GM18511 (cell line): ENCODE results near the gene MTMR11.
"Not testable (repeated sequence)": the region's sequence is repeated elsewhere in the genome, so short reads cannot be mapped to it uniquely, and the experiment has no call there.

Source experiments
- ATAC-seq: cut with Tn5 transposase; IDR thresholded peaks from one replicate; pipeline ENCODE4 v1.9.1; 2021; ENCODE audit warnings: mild to moderate bottlenecking, moderate library complexity; ENCODE audit not compliant: unreplicated experiment

MTMR11 gene

DNA sequence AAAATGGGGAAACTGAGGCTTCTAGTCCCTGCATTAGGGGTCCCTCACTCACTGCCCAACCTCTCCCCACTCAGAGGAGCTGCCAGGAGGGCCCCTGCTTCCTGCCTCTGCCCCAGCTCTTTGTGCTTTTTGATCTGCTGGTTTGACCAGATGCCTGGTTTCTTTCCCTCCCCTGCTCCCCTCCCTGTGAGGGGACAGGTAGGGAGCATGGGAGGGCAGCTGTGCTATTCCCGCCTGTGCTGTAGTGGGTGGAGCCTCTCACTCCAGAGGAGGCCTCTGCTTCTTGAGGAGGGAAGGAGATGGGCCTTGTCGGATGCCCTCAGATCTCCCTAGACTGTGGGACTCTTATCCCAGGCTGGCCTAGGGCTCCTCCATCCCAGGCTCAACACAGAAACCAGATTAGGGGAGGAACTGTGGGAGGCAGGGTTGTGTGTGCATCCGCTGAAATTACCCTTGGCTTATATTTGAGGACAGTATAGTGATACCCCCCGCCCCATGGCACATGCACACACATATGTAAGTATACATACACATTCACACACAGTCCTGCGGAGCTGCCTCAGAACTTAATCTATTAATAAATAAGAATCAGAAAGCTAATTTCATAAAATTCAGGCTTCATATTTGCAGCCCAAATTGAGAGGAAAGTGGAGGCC lies 32.7 kb downstream of the MTMR11 start:
- no peak for ATAC-seq

DNA sequence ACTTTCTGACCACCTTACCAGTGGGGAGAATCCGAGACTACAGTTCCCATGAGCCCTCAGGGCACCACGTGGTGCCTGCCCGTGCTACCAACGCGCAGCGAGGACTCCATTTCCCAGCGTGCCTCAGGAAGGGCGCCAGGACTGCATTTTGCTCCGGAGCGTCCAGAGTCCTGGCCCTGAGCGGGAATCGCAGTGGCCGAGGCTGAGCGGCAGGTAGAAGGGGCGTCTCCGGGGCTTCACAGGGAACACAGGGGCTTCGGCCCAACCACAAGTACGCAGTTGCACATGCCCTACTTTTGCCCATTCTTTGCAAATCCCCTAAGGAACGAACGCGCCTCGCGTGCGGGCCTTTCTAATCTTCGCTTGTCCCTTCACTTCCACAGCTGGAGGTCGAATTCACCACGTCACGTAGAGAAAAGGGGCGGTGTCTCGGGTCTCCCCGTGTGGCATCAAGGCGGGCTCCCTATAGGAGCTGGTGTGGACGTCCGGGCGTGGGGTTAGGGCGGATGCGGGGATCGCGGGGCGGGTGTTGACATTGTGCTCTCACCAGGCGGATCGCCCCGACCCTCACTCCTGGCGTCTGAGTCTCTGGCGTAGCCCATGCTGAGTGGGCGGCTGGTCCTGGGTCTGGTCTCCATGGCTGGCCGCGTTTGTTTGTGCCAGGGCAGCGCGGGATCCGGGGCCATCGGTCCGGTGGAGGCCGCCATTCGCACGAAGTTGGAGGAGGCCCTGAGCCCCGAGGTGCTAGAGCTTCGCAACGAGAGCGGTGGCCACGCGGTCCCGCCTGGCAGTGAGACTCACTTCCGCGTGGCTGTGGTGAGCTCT lies 37.0 kb downstream of the MTMR11 start, which contains the start of gene BOLA1:
BOLA1 (plus strand) TSS at position 109 of the 825 bp plus-strand sequence; CDS start at position 601, 492 bp downstream.
- ATAC-seq, result peak; percentile 98

GRCh38 chr1:149896575-149896974 lies 40.1 kb downstream of the MTMR11 start:
- no peak for ATAC-seq

- ATAC-seq, result no peak
These were observed 47.7 kb downstream of the MTMR11 start for GRCh38 chr1:149888999-149889289.

GRCh38 chr1:149888247-149888998 lies 48.3 kb downstream of the MTMR11 start:
- peak; percentile 17 for ATAC-seq

DNA sequence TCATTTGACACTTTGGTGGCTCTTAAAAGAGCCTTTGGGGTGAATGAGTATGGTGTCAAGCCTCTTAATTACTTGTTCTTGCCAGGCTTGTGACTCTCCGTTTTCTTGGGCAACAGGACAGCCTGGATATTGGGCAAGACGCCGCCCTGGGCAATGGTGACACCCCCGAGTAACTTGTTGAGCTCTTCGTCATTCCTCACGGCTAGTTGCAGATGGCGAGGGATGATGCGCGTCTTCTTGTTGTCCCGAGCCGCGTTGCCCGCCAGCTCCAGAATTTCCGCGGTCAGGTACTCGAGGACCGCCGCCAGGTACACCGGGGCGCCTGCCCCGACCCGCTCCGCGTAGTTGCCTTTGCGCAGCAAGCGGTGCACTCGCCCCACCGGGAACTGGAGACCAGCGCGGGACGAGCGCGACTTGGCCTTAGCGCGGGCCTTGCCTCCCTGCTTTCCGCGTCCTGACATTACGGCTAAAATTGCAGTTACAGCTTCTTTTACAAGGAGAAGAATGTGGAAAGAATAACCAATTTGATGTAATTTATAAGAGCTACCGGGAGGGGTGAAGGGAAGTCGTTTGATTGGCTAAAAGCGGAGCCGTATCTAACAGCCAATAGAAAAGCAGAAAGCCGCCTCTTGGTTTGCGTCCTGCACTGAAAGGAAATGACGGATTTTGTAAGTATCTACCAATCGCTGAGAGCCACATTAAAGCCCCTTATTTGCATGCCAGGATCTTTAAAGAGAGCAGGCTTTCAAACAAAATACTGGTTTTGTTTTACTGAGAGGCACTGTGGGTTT lies 49.0 kb downstream of the MTMR11 start:
- peak; percentile 52 for ATAC-seq

- ATAC-seq, result not testable (repeated sequence)
These were observed 49.6 kb downstream of the MTMR11 start for GRCh38 chr1:149887196-149887455.

DNA sequence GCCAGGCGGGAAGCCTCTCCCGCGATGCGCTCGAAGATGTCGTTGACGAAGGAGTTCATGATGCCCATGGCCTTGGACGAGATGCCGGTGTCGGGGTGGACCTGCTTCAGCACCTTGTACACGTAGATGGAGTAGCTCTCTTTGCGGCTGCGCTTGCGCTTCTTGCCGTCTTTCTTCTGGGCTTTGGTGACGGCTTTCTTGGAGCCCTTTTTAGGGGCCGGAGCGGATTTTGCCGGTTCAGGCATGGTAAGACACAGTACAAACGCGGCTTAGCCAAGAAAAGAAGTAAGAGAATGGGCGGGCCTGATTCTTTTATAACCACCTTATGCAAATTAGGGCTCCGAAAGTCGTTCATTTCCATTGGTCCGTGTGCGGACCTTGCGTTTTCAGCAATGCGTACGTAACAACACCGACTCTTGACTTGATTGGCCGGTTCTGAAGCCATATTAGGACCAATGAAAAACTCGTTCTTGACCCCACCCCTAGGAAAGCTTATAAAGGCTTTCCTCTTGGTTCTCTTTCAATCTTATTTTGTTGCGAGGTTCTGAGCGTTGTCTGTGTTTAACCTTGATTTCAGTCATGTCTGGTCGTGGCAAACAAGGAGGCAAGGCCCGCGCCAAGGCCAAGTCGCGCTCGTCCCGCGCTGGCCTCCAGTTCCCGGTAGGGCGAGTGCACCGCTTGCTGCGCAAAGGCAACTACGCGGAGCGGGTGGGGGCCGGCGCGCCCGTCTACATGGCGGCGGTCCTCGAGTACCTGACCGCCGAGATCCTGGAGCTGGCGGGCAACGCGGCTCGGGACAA lies 50.1 kb downstream of the MTMR11 start:
- ATAC-seq, result peak; percentile 63

DNA sequence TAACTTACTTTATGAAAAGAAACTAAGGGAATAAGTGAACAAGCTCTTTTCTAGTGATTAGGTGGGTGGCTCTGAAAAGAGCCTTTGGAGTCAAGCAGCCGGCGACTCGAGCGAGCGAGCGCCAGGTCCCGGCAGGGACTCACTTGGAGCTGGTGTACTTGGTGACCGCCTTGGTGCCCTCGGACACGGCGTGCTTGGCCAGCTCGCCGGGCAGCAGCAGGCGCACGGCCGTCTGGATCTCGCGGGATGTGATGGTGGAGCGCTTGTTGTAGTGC lies 50.6 kb downstream of the MTMR11 start:
- ATAC-seq, result not testable (repeated sequence)

DNA sequence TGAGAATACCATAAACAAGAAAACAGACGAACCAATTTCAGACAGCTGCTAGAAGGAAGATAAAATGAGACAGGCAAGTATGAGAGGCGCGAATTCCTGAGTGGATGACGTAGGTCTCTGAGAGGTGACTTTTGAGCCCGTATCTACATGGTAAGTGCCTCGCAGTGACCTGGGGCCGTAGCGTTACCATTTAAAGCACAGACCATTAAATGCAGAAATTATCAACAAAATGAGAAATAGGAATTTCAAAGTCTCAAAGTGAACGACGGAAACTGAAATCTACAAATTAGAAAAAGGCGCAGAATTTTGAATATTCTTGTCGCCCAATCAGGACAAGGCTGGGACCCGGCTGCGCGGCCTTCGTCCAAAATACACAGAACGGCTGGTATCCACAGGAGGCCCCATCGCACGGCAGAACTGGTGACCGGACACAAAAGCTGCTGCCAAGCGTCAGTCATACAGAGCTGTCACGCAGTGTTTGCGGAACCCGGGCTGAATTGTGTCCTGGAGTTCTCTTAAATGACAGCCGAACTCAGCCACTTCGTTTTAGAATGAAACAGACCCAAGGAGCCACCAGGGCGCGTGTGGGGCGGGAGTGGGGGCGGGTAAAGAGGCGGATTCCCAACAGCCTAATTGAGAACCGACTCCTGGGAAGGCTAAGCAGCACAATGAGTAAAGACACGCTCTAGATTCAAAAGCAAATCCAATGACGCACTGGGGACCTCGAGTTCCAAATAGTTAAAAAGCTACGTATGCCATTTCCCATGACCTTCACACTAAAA lies 51.1 kb downstream of the MTMR11 start:
- no peak for ATAC-seq

DNA sequence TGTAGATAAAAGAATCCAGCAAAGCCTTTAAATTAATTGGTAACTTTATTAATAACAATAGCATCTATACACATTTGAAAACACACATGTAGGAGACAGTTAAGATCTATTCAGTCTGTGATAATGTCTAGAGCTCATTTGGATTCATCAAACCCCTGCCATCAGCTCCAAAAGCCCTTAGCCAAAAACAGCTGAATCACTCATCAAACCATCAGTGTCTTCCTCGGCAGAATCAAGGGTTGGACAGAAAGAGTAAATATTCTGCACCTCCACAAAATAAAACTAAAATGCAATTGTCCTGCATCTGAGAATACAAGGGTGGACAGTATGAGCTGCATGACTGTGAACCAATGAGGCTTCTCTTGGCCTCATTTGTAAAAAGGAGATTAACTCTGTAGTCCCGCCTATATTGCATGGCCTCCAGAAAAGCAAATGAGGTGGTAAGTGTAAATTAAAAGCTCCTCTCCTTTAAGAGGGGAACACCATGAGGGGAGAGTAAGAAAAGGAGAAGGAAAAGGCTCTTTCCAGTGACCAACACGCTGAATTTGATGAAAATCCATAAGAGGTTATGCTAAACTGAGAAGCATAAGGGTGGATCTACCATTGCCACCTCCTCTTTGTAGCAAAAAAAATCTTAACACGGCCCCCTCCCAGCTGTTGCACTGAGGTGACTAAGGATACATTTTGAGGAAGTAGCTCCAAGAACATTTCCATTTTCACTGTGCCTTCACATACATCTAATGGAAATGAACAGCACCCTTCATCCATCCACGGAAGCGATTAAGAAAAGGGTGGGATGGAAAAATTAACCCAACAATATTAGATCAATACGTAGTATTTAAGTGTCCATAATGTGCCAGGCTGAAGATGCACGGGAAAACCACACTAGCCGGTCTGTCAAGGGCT lies 52.0 kb downstream of the MTMR11 start:
- no peak for ATAC-seq

DNA sequence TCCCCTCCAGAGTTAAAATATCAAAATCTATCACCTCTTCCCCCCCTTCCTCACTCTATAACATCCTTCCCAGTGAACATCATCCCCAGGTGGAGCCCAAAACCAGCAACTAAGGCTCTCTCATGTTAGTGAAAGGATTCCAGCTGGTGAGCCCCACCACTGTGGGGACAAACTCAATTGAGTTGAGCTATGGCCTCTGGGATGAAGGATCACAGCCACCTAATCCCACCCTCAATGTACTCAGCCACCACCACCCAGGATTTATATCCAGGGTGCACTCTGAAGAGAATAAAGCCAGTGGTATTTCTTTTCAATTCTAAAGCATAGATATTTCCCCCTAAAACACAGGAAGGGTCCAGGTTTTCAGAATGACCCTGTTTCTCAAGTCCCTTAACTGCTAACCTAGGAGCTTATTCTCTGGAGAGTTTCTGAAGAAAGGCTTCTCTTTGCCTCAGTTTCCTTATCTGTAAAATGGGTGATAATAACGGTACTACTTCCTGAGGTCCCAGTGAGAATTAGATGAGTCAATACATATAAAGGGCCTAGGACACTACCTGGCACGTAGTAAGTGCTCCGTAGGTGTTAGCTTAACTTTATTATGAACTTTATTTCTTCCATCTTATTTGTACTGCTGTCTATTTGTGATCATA lies 53.0 kb downstream of the MTMR11 start:
- ATAC-seq, result no peak

DNA sequence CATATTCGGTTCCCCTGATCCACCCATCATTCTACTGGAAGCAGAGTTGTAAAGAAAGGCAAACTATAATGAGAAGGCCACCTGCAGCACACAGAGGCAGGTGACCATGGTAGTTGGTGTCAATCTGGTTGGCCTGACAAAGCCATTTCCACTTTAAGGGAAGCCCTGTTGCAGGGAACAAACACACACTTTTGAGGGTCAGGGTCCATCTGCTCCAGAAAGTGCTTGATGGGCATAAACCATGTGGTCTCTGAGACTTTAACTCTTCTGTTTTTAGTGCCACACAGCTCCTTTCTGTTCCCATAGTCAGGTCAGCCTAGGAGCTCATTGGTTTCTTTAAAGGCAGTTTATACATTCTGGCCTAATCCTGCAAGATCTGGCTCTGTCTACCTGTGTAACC lies 54.8 kb downstream of the MTMR11 start:
- no peak for ATAC-seq

- ATAC-seq, result no peak
These were observed 57.1 kb downstream of the MTMR11 start for GRCh38 chr1:149879556-149879955.
